SW480 (cell line): ENCODE data around the gene PRSS36.
"Not testable (repeated sequence)": the region's sequence is repeated elsewhere in the genome, so short reads cannot be mapped to it uniquely, and the experiment has no call there.

Source experiments
- DNase-seq: peaks from one replicate; pipeline ENCODE4 v3.0.0-alpha.2; 2016; ENCODE audit warnings: low spot score

Gene PRSS36

GRCh38 chr16:31149894-31150890, at the start of gene PRSS36:
TSS of gene PRSS36 (minus strand) at chr16:31150066. CDS start at chr16:31150035, 31 bp downstream.
- peak; percentile 53 for DNase-seq

- no peak for DNase-seq
Measured at GRCh38 chr16:31199430-31200041, 49.7 kb upstream of the PRSS36 start.

- DNase-seq = no peak
Measured at GRCh38 chr16:31198207-31198882, 48.5 kb upstream of the PRSS36 start.

- no peak for DNase-seq
Measured at GRCh38 chr16:31196324-31197088, 46.6 kb upstream of the PRSS36 start.

GRCh38 chr16:31195861-31196260, 46.0 kb upstream of the PRSS36 start:
- DNase-seq = not testable (repeated sequence)

GRCh38 chr16:31194898-31195297, 45.0 kb upstream of the PRSS36 start:
- DNase-seq = no peak

GRCh38 chr16:31193874-31194273, 44.0 kb upstream of the PRSS36 start:
- DNase-seq = no peak

GRCh38 chr16:31192856-31193642, 43.2 kb upstream of the PRSS36 start:
- no peak for DNase-seq

- no peak for DNase-seq
Measured at GRCh38 chr16:31191697-31192428, 42.0 kb upstream of the PRSS36 start.

- no peak for DNase-seq
Measured at GRCh38 chr16:31190818-31191444, 41.1 kb upstream of the PRSS36 start.

GRCh38 chr16:31190061-31190460, 40.2 kb upstream of the PRSS36 start:
- DNase-seq = no peak

GRCh38 chr16:31189412-31189778, 39.5 kb upstream of the PRSS36 start:
- DNase-seq = no peak

- no peak for DNase-seq
Measured at GRCh38 chr16:31188450-31189411, 38.9 kb upstream of the PRSS36 start.

GRCh38 chr16:31187808-31188189, 37.9 kb upstream of the PRSS36 start:
- DNase-seq = no peak

GRCh38 chr16:31186930-31187807, 37.3 kb upstream of the PRSS36 start:
- DNase-seq = no peak

- no peak for DNase-seq
Measured at GRCh38 chr16:31186176-31186575, 36.3 kb upstream of the PRSS36 start.

GRCh38 chr16:31185339-31185738, 35.5 kb upstream of the PRSS36 start:
- DNase-seq = no peak

- no peak for DNase-seq
Measured at GRCh38 chr16:31184888-31185287, 35.0 kb upstream of the PRSS36 start.
